ENCODE measurements around the gene LIN28B.

DNA sequence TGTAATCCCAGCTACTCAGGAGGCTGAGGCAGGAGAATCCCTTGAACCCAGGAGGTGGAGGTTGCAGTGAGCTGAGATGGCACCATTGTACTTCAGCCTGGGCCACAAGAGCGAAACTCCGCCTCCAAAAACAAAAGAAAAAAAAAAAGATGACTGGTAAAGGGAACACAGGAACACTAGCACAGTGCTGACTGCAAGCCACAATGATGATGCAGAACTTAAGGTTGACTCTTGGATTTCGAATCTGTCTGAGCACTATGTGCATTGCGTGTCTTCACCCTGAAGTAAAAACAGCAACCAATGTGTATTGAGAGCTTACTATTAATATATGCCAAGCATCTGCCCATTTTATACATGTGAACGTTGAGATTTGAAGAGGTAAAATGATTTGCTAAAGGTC, 27.6 kb upstream of the LIN28B start:
- TF ChIP-seq ZNF571 (tag by site-specific recombination; IDR thresholded peaks at IDR 0.05) (no peak), REST (tag by site-specific recombination; IDR thresholded peaks at IDR 0.05) (no peak), CTCF (tag by site-specific recombination; IDR thresholded peaks at IDR 0.05) (no peak), WT1 (tag by site-specific recombination; IDR thresholded peaks at IDR 0.05) (no peak), ZFP37 (tag by site-specific recombination; IDR thresholded peaks at IDR 0.05) (no peak), HOXA7 (CRISPR knock-in tag; IDR thresholded peaks at IDR 0.05; ENCODE audit: borderline replicate concordance) (no peak)
- TF ChIP-seq, protein P1, sequence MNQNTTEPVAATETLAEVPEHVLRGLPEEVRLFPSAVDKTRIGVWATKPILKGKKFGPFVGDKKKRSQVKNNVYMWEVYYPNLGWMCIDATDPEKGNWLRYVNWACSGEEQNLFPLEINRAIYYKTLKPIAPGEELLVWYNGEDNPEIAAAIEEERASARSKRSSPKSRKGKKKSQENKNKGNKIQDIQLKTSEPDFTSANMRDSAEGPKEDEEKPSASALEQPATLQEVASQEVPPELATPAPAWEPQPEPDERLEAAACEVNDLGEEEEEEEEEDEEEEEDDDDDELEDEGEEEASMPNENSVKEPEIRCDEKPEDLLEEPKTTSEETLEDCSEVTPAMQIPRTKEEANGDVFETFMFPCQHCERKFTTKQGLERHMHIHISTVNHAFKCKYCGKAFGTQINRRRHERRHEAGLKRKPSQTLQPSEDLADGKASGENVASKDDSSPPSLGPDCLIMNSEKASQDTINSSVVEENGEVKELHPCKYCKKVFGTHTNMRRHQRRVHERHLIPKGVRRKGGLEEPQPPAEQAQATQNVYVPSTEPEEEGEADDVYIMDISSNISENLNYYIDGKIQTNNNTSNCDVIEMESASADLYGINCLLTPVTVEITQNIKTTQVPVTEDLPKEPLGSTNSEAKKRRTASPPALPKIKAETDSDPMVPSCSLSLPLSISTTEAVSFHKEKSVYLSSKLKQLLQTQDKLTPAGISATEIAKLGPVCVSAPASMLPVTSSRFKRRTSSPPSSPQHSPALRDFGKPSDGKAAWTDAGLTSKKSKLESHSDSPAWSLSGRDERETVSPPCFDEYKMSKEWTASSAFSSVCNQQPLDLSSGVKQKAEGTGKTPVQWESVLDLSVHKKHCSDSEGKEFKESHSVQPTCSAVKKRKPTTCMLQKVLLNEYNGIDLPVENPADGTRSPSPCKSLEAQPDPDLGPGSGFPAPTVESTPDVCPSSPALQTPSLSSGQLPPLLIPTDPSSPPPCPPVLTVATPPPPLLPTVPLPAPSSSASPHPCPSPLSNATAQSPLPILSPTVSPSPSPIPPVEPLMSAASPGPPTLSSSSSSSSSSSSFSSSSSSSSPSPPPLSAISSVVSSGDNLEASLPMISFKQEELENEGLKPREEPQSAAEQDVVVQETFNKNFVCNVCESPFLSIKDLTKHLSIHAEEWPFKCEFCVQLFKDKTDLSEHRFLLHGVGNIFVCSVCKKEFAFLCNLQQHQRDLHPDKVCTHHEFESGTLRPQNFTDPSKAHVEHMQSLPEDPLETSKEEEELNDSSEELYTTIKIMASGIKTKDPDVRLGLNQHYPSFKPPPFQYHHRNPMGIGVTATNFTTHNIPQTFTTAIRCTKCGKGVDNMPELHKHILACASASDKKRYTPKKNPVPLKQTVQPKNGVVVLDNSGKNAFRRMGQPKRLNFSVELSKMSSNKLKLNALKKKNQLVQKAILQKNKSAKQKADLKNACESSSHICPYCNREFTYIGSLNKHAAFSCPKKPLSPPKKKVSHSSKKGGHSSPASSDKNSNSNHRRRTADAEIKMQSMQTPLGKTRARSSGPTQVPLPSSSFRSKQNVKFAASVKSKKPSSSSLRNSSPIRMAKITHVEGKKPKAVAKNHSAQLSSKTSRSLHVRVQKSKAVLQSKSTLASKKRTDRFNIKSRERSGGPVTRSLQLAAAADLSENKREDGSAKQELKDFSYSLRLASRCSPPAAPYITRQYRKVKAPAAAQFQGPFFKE (tag by site-specific recombination; IDR thresholded peaks at IDR 0.05; ENCODE audit: borderline replicate concordance), result no peak
- TF ChIP-seq, protein P2, sequence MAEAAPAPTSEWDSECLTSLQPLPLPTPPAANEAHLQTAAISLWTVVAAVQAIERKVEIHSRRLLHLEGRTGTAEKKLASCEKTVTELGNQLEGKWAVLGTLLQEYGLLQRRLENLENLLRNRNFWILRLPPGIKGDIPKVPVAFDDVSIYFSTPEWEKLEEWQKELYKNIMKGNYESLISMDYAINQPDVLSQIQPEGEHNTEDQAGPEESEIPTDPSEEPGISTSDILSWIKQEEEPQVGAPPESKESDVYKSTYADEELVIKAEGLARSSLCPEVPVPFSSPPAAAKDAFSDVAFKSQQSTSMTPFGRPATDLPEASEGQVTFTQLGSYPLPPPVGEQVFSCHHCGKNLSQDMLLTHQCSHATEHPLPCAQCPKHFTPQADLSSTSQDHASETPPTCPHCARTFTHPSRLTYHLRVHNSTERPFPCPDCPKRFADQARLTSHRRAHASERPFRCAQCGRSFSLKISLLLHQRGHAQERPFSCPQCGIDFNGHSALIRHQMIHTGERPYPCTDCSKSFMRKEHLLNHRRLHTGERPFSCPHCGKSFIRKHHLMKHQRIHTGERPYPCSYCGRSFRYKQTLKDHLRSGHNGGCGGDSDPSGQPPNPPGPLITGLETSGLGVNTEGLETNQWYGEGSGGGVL (tag by site-specific recombination; IDR thresholded peaks at IDR 0.05), result no peak

Measured in HEK293 (cell line).